NCI-H2196 (cell line): ENCODE measurements around the gene PGM3.

ENCODE experiments used
- DNase-seq: peaks from one replicate; lab custom pipeline; 2025; ENCODE audit not compliant: unreplicated experiment; lab: John Stamatoyannopoulos, UW

Gene PGM3

GRCh38 chr6:83124553-83124952, 68.5 kb downstream of the PGM3 start:
- DNase-seq, result no peak

DNA sequence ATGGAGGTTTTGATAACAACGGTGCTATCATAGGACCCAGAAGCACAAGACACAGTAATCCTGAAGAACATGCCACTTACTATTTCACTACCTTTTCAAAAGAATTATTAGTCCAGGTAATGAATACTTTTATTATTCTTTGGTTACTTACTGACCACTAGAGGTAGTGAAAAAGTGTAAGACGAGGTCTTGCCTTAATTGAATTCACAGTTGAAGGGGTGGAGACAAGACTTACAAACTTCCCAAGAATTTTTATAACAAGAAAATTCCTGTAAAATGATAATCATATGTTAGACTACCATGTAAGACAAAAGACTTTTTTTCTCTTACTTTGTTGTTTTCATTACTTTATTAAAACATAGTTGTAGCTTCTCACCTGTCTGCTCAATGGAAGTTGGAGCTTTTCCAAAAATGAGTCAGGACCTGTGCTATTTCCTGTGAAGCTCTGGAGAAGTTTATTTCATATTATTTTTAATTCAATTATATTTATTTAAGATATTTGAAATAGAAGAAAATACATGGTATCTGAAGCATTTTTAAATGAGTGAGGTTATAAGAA, 73.2 kb downstream of the PGM3 start:
- no peak for DNase-seq

GRCh38 chr6:83117802-83118201, 75.3 kb downstream of the PGM3 start:
- DNase-seq, result no peak
